Measurements from ENCODE around the gene MAEA.

Gene MAEA

DNA sequence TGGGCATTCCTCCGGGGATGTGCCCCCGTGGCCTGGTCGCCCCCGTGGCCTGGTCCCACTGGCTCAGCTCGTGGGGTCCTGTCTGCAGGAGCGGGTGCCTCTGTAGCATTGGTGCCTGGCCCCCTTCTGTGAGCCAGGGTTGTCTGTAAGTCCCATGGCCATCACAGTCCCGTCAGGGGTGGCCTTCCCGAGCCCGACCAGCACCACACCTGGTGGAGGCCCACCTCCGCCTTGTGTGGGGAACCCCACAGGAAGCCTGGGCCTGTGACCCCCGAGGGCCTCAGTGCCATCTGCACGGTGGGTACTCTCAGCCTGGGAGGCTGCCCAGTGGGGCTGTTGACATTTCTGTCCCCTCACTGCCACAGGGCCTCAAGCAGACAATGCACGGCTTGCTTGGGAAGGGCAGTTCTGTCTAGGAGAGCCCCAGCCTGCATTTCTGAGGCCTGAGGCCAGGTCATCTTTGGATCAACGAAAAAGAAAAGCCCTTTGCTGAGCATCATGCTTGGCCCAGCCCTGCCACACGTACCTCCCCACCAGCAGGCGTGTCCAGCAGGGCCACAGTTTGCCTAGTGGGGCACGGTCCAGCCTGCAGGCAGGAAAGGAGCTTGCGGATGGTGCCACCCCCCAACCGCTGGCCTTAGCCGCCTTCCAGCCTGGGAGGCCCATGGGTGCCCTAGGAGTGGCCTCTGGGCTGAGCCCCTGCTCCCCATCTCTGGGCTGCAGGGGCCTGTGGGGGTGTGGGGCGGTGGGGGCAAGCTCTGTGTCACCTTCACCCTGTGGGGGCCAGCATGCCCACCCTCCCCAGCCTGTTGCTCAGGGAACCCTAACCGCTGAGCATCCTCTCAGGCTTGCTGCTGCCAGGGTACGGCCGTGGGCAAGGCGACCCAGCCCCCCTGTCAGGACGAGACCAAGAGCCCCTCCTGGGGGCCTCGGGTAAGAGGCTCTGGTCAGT is 93.4 kb downstream of the MAEA start:
- Histone ChIP-seq H3K9ac (ENCODE audit: low read depth, low read length) (no peak overlapping the region), H3K4me1 (ENCODE audit: control insufficient read depth, insufficient read depth, low read length) (no peaks in the 10 kb centered on the region), H3K9me3 (ENCODE audit: control insufficient read depth, insufficient read depth, low read length) (no peaks in the 10 kb centered on the region), H3K27me3 (ENCODE audit: control insufficient read depth, insufficient read depth, low read length) (no peaks in the 10 kb centered on the region), H3K4me3 (ENCODE audit: low read depth, low read length) (no peak overlapping the region), H3K36me3 (ENCODE audit: control insufficient read depth, insufficient read depth, low read length) (peaks cover 18% of the 10 kb centered on the region)

DNA sequence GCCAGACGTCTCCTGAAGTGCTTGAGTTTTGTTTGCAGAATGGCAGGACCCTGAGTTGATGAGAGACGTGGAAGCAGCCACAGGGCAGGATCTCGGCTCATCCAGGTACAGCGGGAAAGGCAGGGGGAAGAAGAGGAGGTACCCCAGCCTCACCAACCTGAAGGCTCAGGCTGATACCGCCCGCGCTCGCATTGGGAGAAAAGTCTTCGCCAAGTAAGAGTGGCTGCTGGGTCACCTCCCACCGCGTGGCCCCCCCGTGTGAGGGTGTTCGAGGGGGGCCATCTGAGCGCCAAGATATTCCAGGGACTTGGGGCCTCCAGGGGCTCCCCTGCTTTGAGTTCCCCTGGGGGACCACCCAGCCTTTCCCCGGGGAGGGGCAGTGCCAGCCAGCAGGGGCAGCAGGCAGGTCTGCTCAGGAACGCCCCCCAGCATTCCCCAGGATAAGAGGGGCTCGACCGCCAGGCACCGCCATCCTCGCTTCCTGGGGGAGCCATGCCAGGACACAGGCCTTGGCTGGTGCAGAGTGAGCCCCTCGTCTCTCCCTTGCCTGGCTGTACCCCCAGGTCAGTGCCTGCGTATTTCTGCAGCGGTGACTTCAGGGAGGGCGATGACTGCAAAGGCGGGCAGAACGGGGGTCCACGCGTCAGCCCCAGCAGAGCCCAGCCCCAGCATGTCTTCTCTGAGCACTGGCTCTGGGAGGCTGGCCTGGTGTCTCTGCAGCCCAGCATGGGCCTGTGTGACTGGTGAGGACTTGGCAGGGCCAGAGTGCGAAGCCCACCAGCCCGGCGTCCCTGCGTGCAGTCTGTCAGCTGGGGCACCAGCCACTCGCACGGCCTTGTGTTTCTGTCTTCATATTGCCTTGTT is 94.3 kb downstream of the MAEA start:
- Histone ChIP-seq H3K4me1 (ENCODE audit: control insufficient read depth, insufficient read depth, low read length) (no peaks in the 10 kb centered on the region), H3K27me3 (ENCODE audit: control insufficient read depth, insufficient read depth, low read length) (no peaks in the 10 kb centered on the region), H3K36me3 (ENCODE audit: control insufficient read depth, insufficient read depth, low read length) (peaks cover 15% of the 10 kb centered on the region), H3K4me3 (ENCODE audit: low read depth, low read length) (no peak overlapping the region), H3K9ac (ENCODE audit: low read depth, low read length) (no peak overlapping the region), H3K9me3 (ENCODE audit: control insufficient read depth, insufficient read depth, low read length) (no peaks in the 10 kb centered on the region)

DNA sequence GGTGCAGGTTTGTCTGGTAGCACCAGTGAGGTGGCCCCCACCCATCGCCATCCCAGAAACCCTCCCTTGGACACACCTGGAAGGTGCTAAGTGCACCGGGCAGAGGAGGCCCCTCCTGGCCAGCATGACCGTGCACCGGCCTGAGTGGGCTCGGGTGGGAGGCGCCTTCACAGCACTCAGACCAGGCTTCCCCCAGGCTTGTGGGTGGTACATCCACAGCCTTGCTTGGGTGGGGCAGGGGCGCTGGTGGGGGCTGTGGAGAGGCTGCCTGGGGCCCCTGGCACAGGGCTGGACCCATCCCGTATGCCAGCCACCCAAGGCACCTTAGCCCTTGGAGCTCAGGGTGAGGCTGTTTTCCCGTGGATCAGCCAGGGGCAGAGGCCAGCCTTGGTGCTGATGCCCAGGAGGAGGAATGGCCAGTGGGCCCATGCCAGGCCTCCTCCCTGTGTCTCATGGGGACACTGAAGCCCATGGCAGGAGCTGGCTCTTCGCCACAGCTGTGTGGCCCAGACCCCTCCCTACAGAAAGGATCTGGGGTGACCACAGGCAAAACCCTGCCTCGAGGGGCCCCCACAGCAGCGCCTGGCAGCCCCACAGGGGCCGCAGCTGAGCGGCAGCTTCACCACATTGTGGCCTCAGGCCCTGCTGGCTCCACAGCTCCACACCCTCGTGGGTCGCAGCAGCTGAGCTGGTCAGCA is 95.1 kb downstream of the MAEA start:
- Histone ChIP-seq H3K4me1 (ENCODE audit: control insufficient read depth, insufficient read depth, low read length) (no peaks in the 10 kb centered on the region), H3K4me3 (ENCODE audit: low read depth, low read length) (no peak overlapping the region), H3K36me3 (ENCODE audit: control insufficient read depth, insufficient read depth, low read length) (peaks cover 15% of the 10 kb centered on the region), H3K9ac (ENCODE audit: low read depth, low read length) (no peak overlapping the region), H3K9me3 (ENCODE audit: control insufficient read depth, insufficient read depth, low read length) (no peaks in the 10 kb centered on the region), H3K27me3 (ENCODE audit: control insufficient read depth, insufficient read depth, low read length) (no peaks in the 10 kb centered on the region)

DNA sequence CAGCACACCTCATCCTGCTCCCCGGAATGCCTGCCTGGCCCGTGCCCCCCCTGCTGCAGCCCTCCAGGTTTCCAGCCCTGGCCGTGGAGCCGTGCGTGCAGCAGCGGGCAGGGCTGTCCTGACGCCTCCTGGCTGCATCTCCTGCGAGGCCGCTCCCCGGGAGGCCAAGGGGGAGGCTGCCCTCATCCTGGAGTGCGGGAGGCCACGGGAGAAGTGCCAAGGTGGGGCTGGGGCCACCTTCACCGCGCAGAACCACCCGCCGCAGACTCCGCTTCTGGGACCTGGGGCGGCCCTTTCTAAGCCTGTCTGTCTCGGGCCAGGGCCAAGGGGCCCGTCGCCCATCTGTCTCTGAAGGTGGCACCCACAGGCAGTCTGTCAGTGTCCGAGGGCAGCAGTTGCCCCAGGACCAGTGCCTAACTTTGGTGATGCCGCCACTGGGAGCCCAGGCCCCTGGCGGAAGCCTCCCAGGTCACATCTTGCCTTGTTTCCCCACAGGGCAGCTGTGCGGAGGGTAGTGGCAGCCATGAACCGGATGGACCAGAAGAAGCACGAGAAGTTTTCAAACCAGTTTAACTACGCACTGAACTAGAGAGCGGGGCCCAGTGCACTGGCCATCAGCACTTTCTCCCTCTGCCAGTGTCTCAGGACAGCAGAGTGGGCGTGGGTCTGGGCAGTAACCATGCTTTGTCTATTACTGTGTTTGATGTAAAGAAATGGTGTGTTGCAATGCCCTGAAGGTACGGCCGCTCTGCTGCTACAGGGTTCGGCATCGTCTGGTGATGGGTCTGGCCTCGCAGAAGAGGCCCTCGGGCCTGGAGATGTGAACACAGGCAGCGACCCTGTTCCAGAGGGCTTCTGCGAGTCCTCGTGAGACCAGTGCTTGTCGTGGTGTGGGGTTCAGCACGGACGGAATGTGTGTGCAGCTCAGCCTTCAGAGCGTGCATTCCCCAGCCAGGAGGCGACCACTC is 96.0 kb downstream of the MAEA start:
- H3K9ac ChIP-seq (ENCODE audit: low read depth, low read length): no peak overlapping the region
- no peak overlapping the region for H3K4me3 ChIP-seq (ENCODE audit: low read depth, low read length)
- H3K36me3 ChIP-seq (ENCODE audit: control insufficient read depth, insufficient read depth, low read length): peaks cover 15% of the 10 kb centered on the region
- H3K9me3 ChIP-seq (ENCODE audit: control insufficient read depth, insufficient read depth, low read length): no peaks in the 10 kb centered on the region
- H3K27me3 ChIP-seq (ENCODE audit: control insufficient read depth, insufficient read depth, low read length): no peaks in the 10 kb centered on the region
- H3K4me1 ChIP-seq (ENCODE audit: control insufficient read depth, insufficient read depth, low read length): no peaks in the 10 kb centered on the region
